Stimulated activated CD4-positive, alpha-beta T cell treated with anti-CD3 and anti-CD28 coated beads, TNF-alpha, amount 100 ng/mL, for 4 hours (primary cell): ENCODE data around the gene BOD1L1.

ENCODE experiments used
- DNase-seq, 3 experiments: peaks; one replicate each; pipeline ENCODE4 v3.0.0-alpha.2; 2020; ENCODE audit warnings: low read depth in 3 of 3

BOD1L1 gene

DNA sequence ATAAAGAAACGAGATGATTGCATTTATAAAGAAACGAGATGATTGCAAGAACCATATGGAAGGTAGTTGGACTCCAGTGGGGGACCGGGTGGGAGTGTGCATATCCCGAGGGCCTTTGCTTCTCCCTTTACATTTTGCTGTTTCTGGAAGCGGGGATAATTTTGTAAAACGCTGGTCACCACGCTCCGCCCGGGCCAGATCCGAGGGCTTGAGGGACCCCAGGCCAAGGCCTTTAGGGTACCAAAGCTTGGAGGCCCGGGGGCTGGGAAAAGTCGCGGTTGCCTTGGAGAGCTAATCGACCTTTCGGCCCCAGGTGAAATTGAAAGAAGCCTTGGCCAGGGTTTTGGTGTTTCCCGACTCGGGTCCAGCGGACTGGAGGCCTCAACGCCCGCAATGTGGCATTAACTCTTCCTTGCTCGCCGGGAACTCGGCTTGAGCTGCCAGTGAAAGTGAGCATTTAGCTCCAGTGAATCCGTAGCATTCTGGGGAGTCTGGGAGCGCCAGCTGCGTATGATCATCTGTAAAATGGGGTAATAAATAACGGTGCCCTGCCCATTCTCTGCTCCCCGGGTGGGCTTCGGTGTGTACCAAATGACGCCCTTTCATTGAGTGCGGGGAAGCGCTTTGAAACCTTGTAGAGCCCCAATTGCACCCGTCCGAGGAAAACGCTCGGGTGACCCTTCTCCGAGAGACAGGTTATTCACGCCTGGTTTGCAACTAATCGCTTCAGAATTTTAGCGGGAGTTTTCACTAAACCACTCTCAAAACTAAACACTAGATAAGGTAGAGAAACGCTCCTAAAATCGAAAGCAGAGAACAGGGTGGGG is 87.7 kb downstream of the BOD1L1 start:
- no peak for DNase-seq

GRCh38 chr4:13539047-13539618 is 88.4 kb downstream of the BOD1L1 start:
- no peak for DNase-seq

GRCh38 chr4:13538427-13538973 is 89.0 kb downstream of the BOD1L1 start:
- DNase-seq: no peak

GRCh38 chr4:13537832-13538177 is 89.7 kb downstream of the BOD1L1 start:
- DNase-seq: no peak

DNA sequence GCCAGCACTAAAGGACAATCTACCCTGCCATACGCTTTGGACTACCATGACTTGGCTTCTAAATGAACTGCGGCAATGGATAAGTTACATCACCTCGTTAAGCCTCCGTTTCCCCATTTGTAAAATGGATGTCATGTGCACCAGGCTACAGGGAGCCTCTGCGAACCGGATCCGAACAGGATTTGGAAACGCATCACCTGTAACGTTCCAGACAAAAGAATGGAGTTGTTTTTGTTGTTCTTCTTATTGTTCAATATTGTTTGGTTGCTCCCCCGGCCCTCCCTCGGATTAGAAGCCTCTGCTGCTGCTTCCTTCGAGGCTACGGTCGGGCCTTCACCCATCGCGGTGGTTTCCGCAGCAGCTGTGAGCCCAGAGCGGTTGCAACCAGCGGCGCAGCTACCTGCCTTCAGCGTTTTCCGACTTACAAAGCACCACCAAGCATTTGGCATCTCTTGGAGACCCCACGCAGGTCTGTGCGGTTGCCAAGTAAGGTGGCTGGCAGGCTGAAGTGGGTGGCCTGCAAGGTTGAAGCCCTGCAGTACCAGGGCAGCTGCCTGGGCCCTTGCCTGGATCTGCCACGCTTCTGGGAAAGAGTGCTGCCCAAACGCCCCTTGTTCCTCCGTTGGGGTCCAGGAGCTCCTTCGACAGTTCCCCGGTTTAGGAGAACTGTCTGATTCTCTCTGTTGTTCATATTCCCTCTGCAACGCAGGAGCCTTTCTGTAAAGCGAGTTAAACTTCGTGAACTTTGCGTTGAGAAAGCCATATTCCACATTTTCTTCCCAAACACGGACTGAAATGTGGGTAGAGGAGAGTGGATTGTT is 90.3 kb downstream of the BOD1L1 start:
- no peak for DNase-seq

DNA sequence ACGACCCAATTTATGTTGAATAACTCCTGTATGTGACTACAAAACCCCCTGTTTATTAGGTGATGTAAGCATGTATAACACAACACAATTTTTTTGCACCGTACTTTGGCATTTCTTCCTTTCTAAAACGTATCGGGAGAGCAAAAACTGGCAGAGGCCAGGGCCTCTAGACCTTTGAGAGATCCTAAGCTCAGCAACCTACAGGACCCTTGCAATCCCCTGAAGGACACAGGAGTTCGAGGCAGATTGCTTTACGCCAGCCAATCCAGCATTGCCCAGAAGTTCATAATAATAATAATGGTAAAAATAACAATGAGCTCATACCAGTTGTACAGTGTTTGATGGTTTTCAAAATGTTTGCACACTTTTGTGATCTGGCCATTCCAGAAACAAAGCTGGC is 90.9 kb downstream of the BOD1L1 start:
- DNase-seq: no peak

- DNase-seq: no peak
These were observed 91.7 kb downstream of the BOD1L1 start for GRCh38 chr4:13535708-13536361.

GRCh38 chr4:13535118-13535517 is 92.4 kb downstream of the BOD1L1 start:
- no peak for DNase-seq

DNA sequence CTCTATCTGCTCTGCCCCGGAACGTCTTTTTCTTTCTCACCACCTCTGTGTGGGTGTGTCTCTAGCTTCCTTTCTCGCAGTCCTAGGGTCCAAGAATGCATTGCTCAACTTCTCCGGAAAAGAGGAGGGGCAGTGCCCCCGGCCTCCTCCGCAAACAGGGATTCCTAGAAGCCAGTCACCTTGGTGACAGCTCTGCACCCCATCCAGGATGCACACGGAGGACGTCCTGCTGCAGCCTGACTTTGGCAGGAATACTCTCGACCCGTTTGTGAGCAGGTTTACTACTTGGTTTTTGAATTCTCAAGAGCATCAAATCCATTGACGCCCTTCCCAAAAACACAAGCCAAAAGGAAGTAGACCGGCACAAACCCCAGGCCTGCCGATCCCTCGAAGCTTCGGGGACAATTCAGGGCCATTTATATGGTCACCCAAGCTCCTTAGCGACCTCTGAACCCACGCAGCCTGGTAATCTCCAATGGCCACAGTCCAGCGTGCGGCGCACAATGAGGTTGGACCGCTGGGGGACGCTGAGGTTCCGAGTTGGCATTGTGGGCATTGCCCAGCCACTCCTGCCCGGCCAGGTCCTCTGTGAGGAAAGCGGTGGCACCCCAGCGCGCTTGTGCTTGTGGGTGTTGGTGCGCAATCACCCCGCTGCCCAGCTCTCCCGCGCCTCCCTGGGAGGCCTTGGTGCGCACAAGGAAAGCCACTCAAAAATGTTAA is 93.0 kb downstream of the BOD1L1 start:
- DNase-seq: no peak

DNA sequence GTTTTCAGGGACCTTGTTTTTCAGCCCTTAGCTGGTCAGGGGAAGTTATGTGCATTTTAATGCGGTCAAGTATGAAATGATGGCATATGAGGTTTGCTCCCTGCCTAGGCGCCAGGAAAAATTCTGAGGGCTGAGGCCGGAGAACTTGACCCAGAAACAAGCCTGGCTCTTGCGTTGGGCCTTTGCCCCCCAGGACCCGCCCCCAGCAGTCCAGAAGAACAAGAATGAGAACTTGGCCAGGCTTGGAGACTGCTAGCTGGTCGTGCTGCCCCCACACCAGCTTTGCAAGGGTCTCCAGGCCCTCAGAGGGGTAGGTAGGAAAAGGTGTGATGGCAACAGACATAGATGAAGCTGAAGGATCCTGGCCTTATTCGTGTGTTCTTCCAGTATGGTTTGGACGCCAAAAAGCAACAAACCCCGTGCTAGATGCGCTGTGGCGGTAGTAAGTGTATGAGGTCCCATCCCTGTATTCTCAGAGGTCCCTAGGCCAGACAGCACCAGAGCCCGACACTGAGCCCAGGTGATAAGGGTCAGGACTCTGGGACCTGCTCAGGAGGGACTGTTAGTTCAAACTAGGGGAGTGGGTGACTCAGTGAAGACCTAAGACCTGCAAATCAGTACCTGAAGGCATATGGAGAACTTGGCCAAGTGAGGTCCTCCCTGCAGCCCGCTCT is 93.7 kb downstream of the BOD1L1 start:
- DNase-seq: no peak

GRCh38 chr4:13531625-13531998 is 95.9 kb downstream of the BOD1L1 start:
- DNase-seq: no peak

DNA sequence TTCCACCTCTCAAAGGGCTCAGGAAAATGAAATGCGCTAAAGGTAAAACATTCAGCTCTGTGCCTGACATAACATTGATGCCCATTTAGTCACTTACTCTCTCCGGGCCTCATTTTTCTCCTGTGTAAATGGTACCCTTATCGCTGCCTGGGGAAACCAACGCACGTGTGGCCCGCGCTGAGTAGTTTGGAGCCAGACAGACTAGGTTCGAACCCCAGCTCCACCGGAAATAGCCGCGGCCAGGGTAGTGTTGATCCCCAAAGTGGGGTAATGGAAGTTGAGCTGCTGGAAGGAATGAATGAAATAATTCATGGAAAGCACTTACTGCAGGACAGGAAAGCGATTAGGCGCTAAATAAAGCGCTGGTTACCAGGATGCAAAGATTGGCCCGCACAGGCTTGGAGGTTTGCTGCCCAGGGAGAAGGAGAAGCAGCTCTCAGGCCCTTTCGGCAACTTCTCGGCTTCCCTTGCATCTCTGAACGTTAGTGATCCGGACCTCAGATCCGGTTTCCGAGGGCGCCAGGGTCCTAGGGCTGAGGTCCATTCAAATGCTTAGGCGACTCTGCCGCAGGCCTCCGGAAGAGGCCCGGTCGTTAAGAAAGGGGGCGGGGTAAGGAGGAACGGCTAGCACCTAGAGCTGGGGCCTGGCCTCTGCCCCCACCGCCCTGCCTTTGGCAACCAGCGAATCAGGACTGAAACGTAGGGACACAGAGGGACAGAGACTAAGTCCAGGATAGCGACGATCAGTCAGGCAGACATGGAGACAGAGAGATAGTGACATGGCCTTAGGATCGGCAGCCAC is 96.5 kb downstream of the BOD1L1 start:
- DNase-seq: no peak

DNA sequence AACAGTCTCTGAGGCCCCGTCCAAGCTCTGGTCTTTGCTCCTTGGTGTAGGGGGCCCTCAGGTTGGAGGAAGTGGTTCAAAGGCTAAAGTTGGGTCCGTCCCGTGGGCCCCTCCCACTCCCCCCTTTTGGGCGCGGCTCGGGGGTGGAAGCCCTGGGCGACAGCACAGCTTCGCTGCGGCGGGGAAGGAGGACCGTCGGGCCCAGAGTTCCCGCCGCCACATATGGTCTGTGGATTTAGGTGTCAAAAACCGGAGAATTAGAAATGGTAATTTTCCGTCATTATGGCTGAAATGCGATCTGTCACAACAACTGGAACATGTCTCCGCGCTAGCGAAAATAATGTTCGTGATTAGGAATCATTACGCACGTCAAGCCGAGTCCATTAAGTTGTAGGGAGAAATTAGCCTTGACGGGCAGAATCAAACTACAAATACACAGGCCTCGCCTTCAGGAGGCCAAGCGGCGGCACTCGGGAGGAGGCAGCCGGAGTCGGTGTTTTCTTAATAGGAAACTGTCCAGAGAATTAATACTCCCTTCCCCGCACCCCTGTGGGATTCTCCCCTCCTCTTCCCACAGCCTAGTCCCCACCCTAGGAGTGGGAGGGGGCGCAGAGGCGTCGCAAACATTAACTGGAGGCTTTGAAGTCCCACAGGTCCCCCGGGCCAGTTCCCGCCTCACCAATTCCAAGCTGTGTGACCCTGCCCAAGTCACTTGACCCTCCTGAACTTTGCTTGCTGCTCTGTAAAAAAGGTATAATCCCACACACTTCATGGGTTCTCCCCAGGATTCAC is 98.2 kb downstream of the BOD1L1 start:
- no peak for DNase-seq

DNA sequence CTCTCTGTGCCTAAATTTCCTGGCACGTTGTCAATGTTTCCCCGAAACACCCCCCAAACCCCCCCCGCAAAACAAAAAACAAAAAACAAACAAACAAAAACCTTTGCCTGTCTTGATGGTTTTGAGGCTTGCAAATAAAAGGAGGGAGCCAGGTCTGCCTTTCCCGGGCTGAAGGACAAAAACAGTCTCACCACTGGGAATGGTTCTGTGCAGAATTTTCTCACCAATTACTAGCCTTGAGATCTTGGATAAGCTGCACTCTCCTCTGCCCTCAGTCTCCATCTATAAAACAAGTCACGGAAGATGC is 98.8 kb downstream of the BOD1L1 start:
- no peak for DNase-seq

- DNase-seq: no peak
These were observed 99.3 kb downstream of the BOD1L1 start for GRCh38 chr4:13527981-13528820.

DNA sequence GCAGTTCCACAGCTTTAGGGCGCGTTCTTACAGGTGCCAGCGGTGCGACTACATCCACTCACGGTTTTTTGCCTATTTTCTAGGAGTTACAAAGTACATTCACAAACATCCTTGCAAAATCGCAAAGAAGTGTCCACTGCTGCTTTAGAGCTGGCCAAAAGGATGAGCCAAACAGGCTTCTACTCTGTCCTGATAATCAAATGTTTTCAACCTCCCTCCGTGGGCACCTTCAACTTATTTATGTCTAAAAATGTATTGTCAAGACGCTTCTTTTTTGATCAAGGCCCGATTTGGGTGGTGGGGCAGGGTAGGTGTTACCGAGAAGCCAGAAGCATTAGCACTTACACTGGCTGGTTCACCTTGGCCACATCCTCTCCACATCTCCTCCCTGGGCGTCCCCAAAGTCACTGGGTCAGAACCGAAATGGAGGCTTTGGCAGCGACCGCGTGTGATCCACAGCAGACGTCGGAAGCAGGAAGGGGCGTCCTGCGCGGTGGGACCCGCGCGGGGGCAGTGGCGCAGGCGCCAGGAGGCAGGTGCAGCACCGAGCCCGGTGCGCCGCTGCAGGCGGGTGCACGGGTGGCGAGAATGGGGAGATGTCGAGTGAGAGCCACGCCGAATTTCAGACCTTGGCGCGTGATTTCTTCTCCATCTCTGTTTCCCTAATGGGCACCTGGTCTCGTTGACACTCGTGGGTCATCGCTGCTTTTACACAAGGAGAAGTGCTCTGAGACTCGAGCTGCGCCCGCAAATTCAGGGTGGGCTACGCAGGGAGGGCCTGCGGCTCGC is 100.1 kb downstream of the BOD1L1 start:
- no peak for DNase-seq

DNA sequence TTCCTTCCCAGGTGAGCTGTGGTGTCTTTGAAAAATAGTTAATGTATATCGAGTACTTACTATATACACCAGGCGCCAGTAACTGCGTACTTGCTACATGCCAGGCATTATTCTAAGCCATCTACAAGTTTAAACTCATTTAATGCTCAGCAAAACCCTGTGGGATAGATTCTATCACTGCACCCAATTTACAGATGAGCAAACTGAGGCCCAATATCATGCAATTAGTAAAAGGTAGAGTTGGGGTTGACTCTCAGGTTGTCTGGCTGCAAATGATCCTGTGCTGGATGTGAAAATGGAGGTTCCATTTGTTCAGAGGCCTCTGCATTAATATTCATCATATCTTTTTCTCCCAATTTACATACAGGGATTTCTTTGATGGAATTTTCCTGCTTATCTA is 100.9 kb downstream of the BOD1L1 start:
- DNase-seq: no peak
